HFFc6 (cell line): Measurements from ENCODE around the gene CELSR1. TPM values are rescaled to one million over a fixed set of nuclear protein-coding genes. Genes with fewer than 3 reads are reported as not detected.

ENCODE experiments used
- DNase-seq: peaks from one replicate; pipeline ENCODE4 v3.0.0-alpha.2; 2018
- H3K27ac Mint-ChIP-seq: 2 replicates; pipeline ENCODE4 v1.8.0; 2020; ENCODE audit warnings: mild to moderate bottlenecking, mixed read lengths
- H3K27me3 Mint-ChIP-seq: 2 replicates; pipeline ENCODE4 v1.8.0; 2021; ENCODE audit warnings: mild to moderate bottlenecking, moderate library complexity, mixed read lengths; ENCODE audit not compliant: insufficient read depth
- H3K36me3 Mint-ChIP-seq: 2 replicates; pipeline ENCODE4 v1.8.0; 2021; ENCODE audit warnings: low read depth, mixed read lengths
- H3K4me1 Mint-ChIP-seq: 2 replicates; pipeline ENCODE4 v1.8.0; 2020; ENCODE audit warnings: low read depth, mixed read lengths
- H3K4me3 Mint-ChIP-seq: 2 replicates; pipeline ENCODE4 v1.8.0; 2020; ENCODE audit warnings: mild to moderate bottlenecking, moderate library complexity, mixed read lengths
- H3K9me3 Mint-ChIP-seq: 2 replicates; pipeline ENCODE4 v1.8.0; 2020; ENCODE audit warnings: mild to moderate bottlenecking, mixed read lengths
- CTCF ChIP-seq: fragments of 200-600 bp; sonication (generic); IDR thresholded peaks from 2 replicates; pipeline ENCODE4 v1.5.0; 2021; ENCODE audit warnings: antibody characterized with exemption, mild to moderate bottlenecking
- total RNA-seq, 6 experiments: library from RNA; stranded (reverse); fragmentation: NEBNext Ultra II Directional; extraction: Animal tissue kit (Norgen Biotek cat#: 25700); gene quantifications; 2 replicates in 1 of 6; 3 replicates in 5 of 6; pipeline ENCODE4 v1.2.3, GENCODE V29; 2021

CELSR1 gene
- total RNA-seq, 6 experiments from 2014 or later: 4.7 to 8.2 (median 6.5) TPM

- Mint-ChIP-seq H3K36me3 (no peaks in the 10 kb centered on the region), H3K27me3 (peaks cover 11% of the 10 kb centered on the region), H3K4me3 (no peak overlapping the region), H3K27ac (no peak overlapping the region), H3K9me3 (peaks cover 8% of the 10 kb centered on the region; the same call in 1 of the 2 replicates), H3K4me1 (peaks cover 33% of the 10 kb centered on the region)
- no peak for DNase-seq
- TF ChIP-seq CTCF: no peak
Observed at GRCh38 chr22:46551321-46551720, 13.9 kb upstream of the CELSR1 start.

- peaks cover 43% of the 10 kb centered on the region for H3K4me1 Mint-ChIP-seq
- H3K4me3 Mint-ChIP-seq: no peak overlapping the region
- peaks cover 8% of the 10 kb centered on the region; the same call in 1 of the 2 replicates for H3K9me3 Mint-ChIP-seq
- H3K27ac Mint-ChIP-seq: no peak overlapping the region
- no peaks in the 10 kb centered on the region for H3K36me3 Mint-ChIP-seq
- no peak for TF ChIP-seq CTCF
- H3K27me3 Mint-ChIP-seq: peaks cover 11% of the 10 kb centered on the region
- DNase-seq: no peak
Observed at GRCh38 chr22:46549971-46550641, 12.7 kb upstream of the CELSR1 start.

GRCh38 chr22:46549563-46549840, 12.1 kb upstream of the CELSR1 start:
- Mint-ChIP-seq H3K36me3 (no peaks in the 10 kb centered on the region), H3K4me1 (peaks cover 48% of the 10 kb centered on the region), H3K27ac (no peak overlapping the region), H3K9me3 (peaks cover 8% of the 10 kb centered on the region; the same call in 1 of the 2 replicates), H3K27me3 (peaks cover 11% of the 10 kb centered on the region), H3K4me3 (no peak overlapping the region)
- no peak for DNase-seq
- TF ChIP-seq CTCF: no peak

- H3K4me1 Mint-ChIP-seq: peaks cover 48% of the 10 kb centered on the region
- H3K4me3 Mint-ChIP-seq: peak overlapping the region; percentile 65
- TF ChIP-seq CTCF: no peak
- H3K27me3 Mint-ChIP-seq: peaks cover 8% of the 10 kb centered on the region
- no peaks in the 10 kb centered on the region for H3K36me3 Mint-ChIP-seq
- peak overlapping the region; percentile 98 for H3K27ac Mint-ChIP-seq
- peak; percentile 93 for DNase-seq
- H3K9me3 Mint-ChIP-seq: peaks cover 4% of the 10 kb centered on the region; the same call in 1 of the 2 replicates
Observed at GRCh38 chr22:46547883-46548244, 10.4 kb upstream of the CELSR1 start.

DNA sequence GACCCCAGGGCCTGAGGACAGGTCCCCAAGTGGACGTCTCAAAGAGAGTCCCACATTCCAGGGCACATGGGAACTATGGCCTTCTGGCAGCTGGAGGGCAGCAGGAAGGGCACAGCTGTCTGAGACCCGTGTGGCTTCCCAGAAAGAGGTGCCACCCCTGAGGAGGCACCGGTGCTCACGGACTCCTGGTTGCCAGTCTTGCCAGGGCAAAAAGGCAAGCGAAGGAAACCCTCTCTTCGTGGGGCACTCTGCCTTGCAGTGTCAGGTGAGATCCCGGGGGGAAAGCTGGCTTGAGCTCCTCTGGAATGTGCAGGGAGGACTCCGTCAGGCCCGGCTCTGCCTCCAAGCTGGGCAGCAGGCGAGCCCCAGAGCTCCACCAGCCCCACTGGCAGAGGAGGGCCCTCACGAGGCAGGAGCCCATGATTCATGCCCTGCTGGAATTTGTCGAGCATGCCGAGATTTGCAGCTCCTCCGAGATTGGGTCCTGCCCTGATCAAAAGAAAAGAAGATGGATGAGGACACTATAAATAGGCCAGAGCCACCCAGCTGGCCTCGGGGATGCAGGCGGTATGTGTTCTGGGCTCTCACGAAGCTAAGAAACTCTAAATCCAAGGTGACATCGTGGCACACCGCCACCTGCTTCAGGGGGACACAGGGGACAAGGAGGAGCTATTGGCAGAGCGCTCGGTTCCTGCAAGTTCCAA, 9.9 kb upstream of the CELSR1 start:
- Mint-ChIP-seq H3K27me3 (peaks cover 8% of the 10 kb centered on the region), H3K4me3 (peak overlapping the region; percentile 65), H3K36me3 (no peaks in the 10 kb centered on the region), H3K4me1 (peaks cover 48% of the 10 kb centered on the region), H3K9me3 (peaks cover under 1% of the 10 kb centered on the region; the same call in 1 of the 2 replicates), H3K27ac (peak overlapping the region; percentile 98)
- peak; percentile 91 for DNase-seq
- no peak for TF ChIP-seq CTCF
